H1 (cell line): ENCODE results near the gene NECTIN3. TPM values are rescaled to one million over a fixed set of nuclear protein-coding genes. Genes with fewer than 3 reads are reported as not detected.

Experiments used
- ATF2 ChIP-seq: IDR thresholded peaks from 2 replicates; pipeline ENCODE4 v1.6.1; 2012; ENCODE audit warnings: low read length, inconsistent platforms
- CREB1 ChIP-seq: IDR thresholded peaks from 2 replicates; pipeline ENCODE4 v1.6.1; 2012; ENCODE audit warnings: inconsistent platforms
- GABPA ChIP-seq: IDR thresholded peaks from 2 replicates; pipeline ENCODE4 v1.6.1; 2011; ENCODE audit warnings: mild to moderate bottlenecking, low read length, moderate library complexity, borderline replicate concordance; ENCODE audit not compliant: insufficient read depth
- NANOG ChIP-seq: IDR thresholded peaks from 2 replicates; pipeline ENCODE4 v1.6.1; 2011; ENCODE audit warnings: low read length, low read depth, mild to moderate bottlenecking, inconsistent platforms; ENCODE audit not compliant: insufficient read depth, poor library complexity, severe bottlenecking
- POLR2AphosphoS5 ChIP-seq: IDR thresholded peaks from 2 replicates; pipeline ENCODE4 v1.6.1; 2011; ENCODE audit warnings: low read depth, low read length
- RFX5 ChIP-seq: IDR thresholded peaks from 2 replicates; pipeline ENCODE4 v1.6.1; 2011; ENCODE audit warnings: low read depth, low read length, improper control_type of control experiment, borderline replicate concordance
- RXRA ChIP-seq: IDR thresholded peaks from 2 replicates; pipeline ENCODE4 v1.6.1; 2011; ENCODE audit warnings: low read depth, mild to moderate bottlenecking, low read length, moderate library complexity; ENCODE audit not compliant: insufficient read depth
- SIX5 ChIP-seq: IDR thresholded peaks from 2 replicates; pipeline ENCODE4 v1.6.1; 2011; ENCODE audit warnings: mild to moderate bottlenecking, low read depth, low read length
- TBP ChIP-seq: IDR thresholded peaks from 2 replicates; pipeline ENCODE4 v1.6.1; 2011; ENCODE audit warnings: low read depth, low read length, improper control_type of control experiment
- ZNF274 ChIP-seq: IDR thresholded peaks from 2 replicates; pipeline ENCODE4 v1.7.0; 2012; ENCODE audit warnings: low read length, borderline replicate concordance; ENCODE audit errors: extremely low read depth
- polyA plus RNA-seq, 7 experiments: library from polyadenylated mRNA; depleted of rRNA in 3 of 7; stranded (reverse) in 5 of 7; unstranded in 2 of 7; fragments of >200 nt in 5 of 7; fragments of 200-250 nt in 2 of 7; gene quantifications; 1 replicate in 5 of 7; 2 replicates in 1 of 7; 4 replicates in 1 of 7; pipeline versions ENCODE4 v1.2.1 to v1.2.3, GENCODE V29; 2011 to 2013; ENCODE audit warnings: missing spikeins in 2 of 7, mixed read lengths in 2 of 7
- total RNA-seq: library from RNA; stranded (reverse); fragmentation: NEBNext Ultra II Directional; extraction: Animal tissue kit (Norgen Biotek cat#: 25700); gene quantifications from 2 replicates; pipeline ENCODE4 v1.2.1, GENCODE V29; 2021
- TF ChIP-seq, protein P1 (sequence below): fragments of 300-600 bp; sonication (generic); IDR thresholded peaks from 2 replicates; pipeline ENCODE4 v1.7.1; 2012; ENCODE audit warnings: low read length, moderate library complexity, mild to moderate bottlenecking, inconsistent platforms; ENCODE audit not compliant: insufficient replicate concordance

Gene NECTIN3
- total and polyA plus RNA-seq, 2 of the 8 experiments (the other 6 are each of a cell fraction or from before 2014, with no cell fraction given): 13.6 to 50.6 TPM

DNA sequence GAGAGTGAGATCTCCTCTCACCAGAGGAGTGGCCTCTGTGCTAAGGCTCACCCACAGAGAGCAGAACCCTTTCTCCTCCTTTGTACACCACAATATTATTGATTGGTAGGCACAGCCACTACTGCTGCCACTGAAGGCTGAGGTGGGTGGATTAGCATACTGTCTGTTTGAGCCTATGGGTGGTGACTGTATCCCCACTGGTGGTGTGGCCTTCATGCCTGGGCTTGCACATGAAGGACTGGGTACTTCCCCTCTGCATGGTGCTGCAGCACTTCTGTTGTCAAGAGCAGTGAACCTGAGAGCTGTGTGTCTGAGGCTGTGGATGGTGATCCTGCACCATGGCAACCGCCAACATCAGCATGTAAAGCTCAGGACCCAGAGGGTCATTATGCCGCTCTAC, 35.7 kb upstream of the NECTIN3 start (continued):
- TF ChIP-seq, protein P1, sequence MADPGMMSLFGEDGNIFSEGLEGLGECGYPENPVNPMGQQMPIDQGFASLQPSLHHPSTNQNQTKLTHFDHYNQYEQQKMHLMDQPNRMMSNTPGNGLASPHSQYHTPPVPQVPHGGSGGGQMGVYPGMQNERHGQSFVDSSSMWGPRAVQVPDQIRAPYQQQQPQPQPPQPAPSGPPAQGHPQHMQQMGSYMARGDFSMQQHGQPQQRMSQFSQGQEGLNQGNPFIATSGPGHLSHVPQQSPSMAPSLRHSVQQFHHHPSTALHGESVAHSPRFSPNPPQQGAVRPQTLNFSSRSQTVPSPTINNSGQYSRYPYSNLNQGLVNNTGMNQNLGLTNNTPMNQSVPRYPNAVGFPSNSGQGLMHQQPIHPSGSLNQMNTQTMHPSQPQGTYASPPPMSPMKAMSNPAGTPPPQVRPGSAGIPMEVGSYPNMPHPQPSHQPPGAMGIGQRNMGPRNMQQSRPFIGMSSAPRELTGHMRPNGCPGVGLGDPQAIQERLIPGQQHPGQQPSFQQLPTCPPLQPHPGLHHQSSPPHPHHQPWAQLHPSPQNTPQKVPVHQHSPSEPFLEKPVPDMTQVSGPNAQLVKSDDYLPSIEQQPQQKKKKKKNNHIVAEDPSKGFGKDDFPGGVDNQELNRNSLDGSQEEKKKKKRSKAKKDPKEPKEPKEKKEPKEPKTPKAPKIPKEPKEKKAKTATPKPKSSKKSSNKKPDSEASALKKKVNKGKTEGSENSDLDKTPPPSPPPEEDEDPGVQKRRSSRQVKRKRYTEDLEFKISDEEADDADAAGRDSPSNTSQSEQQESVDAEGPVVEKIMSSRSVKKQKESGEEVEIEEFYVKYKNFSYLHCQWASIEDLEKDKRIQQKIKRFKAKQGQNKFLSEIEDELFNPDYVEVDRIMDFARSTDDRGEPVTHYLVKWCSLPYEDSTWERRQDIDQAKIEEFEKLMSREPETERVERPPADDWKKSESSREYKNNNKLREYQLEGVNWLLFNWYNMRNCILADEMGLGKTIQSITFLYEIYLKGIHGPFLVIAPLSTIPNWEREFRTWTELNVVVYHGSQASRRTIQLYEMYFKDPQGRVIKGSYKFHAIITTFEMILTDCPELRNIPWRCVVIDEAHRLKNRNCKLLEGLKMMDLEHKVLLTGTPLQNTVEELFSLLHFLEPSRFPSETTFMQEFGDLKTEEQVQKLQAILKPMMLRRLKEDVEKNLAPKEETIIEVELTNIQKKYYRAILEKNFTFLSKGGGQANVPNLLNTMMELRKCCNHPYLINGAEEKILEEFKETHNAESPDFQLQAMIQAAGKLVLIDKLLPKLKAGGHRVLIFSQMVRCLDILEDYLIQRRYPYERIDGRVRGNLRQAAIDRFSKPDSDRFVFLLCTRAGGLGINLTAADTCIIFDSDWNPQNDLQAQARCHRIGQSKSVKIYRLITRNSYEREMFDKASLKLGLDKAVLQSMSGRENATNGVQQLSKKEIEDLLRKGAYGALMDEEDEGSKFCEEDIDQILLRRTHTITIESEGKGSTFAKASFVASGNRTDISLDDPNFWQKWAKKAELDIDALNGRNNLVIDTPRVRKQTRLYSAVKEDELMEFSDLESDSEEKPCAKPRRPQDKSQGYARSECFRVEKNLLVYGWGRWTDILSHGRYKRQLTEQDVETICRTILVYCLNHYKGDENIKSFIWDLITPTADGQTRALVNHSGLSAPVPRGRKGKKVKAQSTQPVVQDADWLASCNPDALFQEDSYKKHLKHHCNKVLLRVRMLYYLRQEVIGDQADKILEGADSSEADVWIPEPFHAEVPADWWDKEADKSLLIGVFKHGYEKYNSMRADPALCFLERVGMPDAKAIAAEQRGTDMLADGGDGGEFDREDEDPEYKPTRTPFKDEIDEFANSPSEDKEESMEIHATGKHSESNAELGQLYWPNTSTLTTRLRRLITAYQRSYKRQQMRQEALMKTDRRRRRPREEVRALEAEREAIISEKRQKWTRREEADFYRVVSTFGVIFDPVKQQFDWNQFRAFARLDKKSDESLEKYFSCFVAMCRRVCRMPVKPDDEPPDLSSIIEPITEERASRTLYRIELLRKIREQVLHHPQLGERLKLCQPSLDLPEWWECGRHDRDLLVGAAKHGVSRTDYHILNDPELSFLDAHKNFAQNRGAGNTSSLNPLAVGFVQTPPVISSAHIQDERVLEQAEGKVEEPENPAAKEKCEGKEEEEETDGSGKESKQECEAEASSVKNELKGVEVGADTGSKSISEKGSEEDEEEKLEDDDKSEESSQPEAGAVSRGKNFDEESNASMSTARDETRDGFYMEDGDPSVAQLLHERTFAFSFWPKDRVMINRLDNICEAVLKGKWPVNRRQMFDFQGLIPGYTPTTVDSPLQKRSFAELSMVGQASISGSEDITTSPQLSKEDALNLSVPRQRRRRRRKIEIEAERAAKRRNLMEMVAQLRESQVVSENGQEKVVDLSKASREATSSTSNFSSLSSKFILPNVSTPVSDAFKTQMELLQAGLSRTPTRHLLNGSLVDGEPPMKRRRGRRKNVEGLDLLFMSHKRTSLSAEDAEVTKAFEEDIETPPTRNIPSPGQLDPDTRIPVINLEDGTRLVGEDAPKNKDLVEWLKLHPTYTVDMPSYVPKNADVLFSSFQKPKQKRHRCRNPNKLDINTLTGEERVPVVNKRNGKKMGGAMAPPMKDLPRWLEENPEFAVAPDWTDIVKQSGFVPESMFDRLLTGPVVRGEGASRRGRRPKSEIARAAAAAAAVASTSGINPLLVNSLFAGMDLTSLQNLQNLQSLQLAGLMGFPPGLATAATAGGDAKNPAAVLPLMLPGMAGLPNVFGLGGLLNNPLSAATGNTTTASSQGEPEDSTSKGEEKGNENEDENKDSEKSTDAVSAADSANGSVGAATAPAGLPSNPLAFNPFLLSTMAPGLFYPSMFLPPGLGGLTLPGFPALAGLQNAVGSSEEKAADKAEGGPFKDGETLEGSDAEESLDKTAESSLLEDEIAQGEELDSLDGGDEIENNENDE: no peak
- no peak for TF ChIP-seq NANOG
- TF ChIP-seq ATF2: no peak
- no peak for TF ChIP-seq ZNF274
- TF ChIP-seq SIX5: no peak
- TF ChIP-seq TBP: no peak
- no peak for TF ChIP-seq RXRA
- TF ChIP-seq GABPA: no peak
- no peak for TF ChIP-seq POLR2AphosphoS5
- no peak for TF ChIP-seq CREB1
- no peak for TF ChIP-seq RFX5
